Spleen (tissue), 11 donors: ENCODE data around the gene RESP18. TPM values are rescaled to one million over a fixed set of nuclear protein-coding genes. Genes with fewer than 3 reads are reported as not detected.

Experiments used
- DNase-seq: peaks from one replicate; pipeline ENCODE4 v3.0.0-alpha.2; 2020
- H3K27ac ChIP-seq, 8 donors: fragments of 200-600 bp; sonication (generic) in 7 of 8; 1 replicate in 4 of 8; 2 replicates in 4 of 8; pipeline versions ENCODE4 v1.5.0 to v1.8.0; 2016 to 2021; ENCODE audit warnings: inconsistent platforms in 4 of 8, mild to moderate bottlenecking in 4 of 8, moderate library complexity in 1 of 8
- H3K27me3 ChIP-seq, 7 donors: fragments of 200-600 bp; sonication (generic) in 6 of 7; replicated peaks in 1 of 7; 1 replicate in 4 of 7; 2 replicates in 3 of 7; pipeline versions ENCODE4 v1.5.0 to v1.8.0; 2016 to 2021; ENCODE audit warnings: inconsistent platforms in 3 of 7, mild to moderate bottlenecking in 1 of 7
- H3K36me3 ChIP-seq, 6 donors: fragments of 200-600 bp; sonication (generic) in 5 of 6; 1 replicate in 4 of 6; 2 replicates in 2 of 6; pipeline versions ENCODE4 v1.5.0 to v1.8.0; 2016 to 2021; ENCODE audit warnings: inconsistent platforms in 2 of 6
- H3K4me1 ChIP-seq, 6 donors: fragments of 200-600 bp; sonication (generic) in 5 of 6; 1 replicate in 3 of 6; 2 replicates in 3 of 6; pipeline versions ENCODE4 v1.5.0 to v1.8.0; 2016 to 2021; ENCODE audit warnings: inconsistent platforms in 3 of 6
- H3K4me3 ChIP-seq, 8 donors: fragments of 200-600 bp; sonication (generic) in 7 of 8; 1 replicate in 4 of 8; 2 replicates in 4 of 8; pipeline versions ENCODE4 v1.5.0 to v1.8.0; 2016 to 2021; ENCODE audit warnings: inconsistent platforms in 4 of 8, mild to moderate bottlenecking in 4 of 8, moderate library complexity in 2 of 8
- H3K9me3 ChIP-seq, 8 donors: fragments of 200-600 bp; sonication (generic) in 7 of 8; 1 replicate in 4 of 8; 2 replicates in 4 of 8; pipeline versions ENCODE4 v1.5.0 to v1.8.0; 2016 to 2021; ENCODE audit warnings: inconsistent platforms in 4 of 8
- CTCF ChIP-seq, 11 experiments: fragments of 200-600 bp in 7 of 11; fragments of 450-650 bp in 4 of 11; sonication (generic) in 4 of 11; IDR thresholded peaks in 8 of 11; conservative IDR thresholded peaks in 3 of 11; 1 replicate in 7 of 11; 2 replicates in 4 of 11; pipeline versions ENCODE4 v1.4.0 to v1.8.0; 2016 to 2021; ENCODE audit warnings: antibody characterized with exemption in 11 of 11, inconsistent platforms in 4 of 11, mild to moderate bottlenecking in 1 of 11
- POLR2A ChIP-seq, 3 donors: fragments of 450-650 bp; IDR thresholded peaks; one replicate each; pipeline ENCODE4 v1.5.1; 2017; ENCODE audit warnings: antibody characterized with exemption in 3 of 3, mild to moderate bottlenecking in 1 of 3
- POLR2AphosphoS5 ChIP-seq, 3 donors: sonication (generic); formaldehyde crosslinking; IDR thresholded peaks; one replicate each; pipeline ENCODE4 v1.5.1; 2017; ENCODE audit warnings: antibody characterized with exemption in 3 of 3
- WGBS, 5 donors: extraction: QIAGEN DNeasy Blood & Tissue Kit in 3 of 5; methylation state at CpG; one replicate each; pipeline versions ENCODE4 v1.1.5 to v1.1.7; 2013 to 2018; 5-methylcytosine and 5-hydroxymethylcytosine counted together
- intact Hi-C: fragments of 100-400 bp; cut with DNase I; formaldehyde crosslinking; loops from one replicate; pipeline ENCODE4 v1.15.0; 2023; ENCODE audit warnings: low total_unique reads
- polyA plus RNA-seq, 3 donors: library from polyadenylated mRNA; stranded (reverse); fragments of 200-250 nt; gene quantifications; one replicate each; pipeline ENCODE4 v1.2.1, GENCODE V29; 2013
- total RNA-seq, 7 donors: library from RNA; depleted of rRNA in 3 of 7; stranded (reverse); fragments of >200 nt in 3 of 7; fragmentation: NEBNext Ultra II Directional in 4 of 7; extraction: Animal tissue kit (Norgen Biotek cat#: 25700) in 4 of 7; gene quantifications; one replicate each; pipeline versions ENCODE4 v1.1.0 to v1.2.1, GENCODE V29; 2016 to 2021
- donor health status: healthy with polysubstance abuse.
- donor health status: DM: no; HTN: no; CAD: no; lungs with moderate emphysema.
- donor health status: DM: no; HTN: no; CAD: no.
- donor health status: Bipolar disorder and iron deficiency.
- donor health status: healthy.
- donor health status: DM: no; HTN: no; CAD: no.
- donor health status: DM: yes; HTN: yes; CAD: no.

Gene RESP18
- total and polyA plus RNA-seq, 10 donors, result 0.83 TPM; not detected in 9

- H3K4me3 ChIP-seq, result no peak overlapping the region
- intact Hi-C loops, result no loop called here
- TF ChIP-seq CTCF (IDR thresholded peaks at IDR 0.05 in 8 of 11, conservative IDR thresholded peaks at IDR 0.05 in 3 of 11), result no peak
- TF ChIP-seq POLR2A (IDR thresholded peaks at IDR 0.05), result no peak
- TF ChIP-seq POLR2AphosphoS5 (IDR thresholded peaks at IDR 0.05), result no peak
- WGBS, 5 donors, result 31 to 50% (median 43%) methylated on average over 2 of the region's 2 CpGs
- H3K36me3 ChIP-seq, result peaks cover 0 to 24% (median 14%) of the 10 kb centered on the region in 6 donors
- H3K27me3 ChIP-seq, result no peaks in the 10 kb centered on the region
- H3K4me1 ChIP-seq, result peaks cover 0 to 3% (median 0%) of the 10 kb centered on the region in 6 donors
- DNase-seq, result no peak
- H3K9me3 ChIP-seq, result no peaks in the 10 kb centered on the region
- H3K27ac ChIP-seq, result no peak overlapping the region
Measured at GRCh38 chr2:219369447-219369861, 36.9 kb upstream of the RESP18 start.

- Histone ChIP-seq H3K9me3 (no peaks in the 10 kb centered on the region), H3K4me1 (peaks cover 0 to 3% (median 0%) of the 10 kb centered on the region in 6 donors), H3K27me3 (no peaks in the 10 kb centered on the region), H3K27ac (peak overlapping the region in 1 of 8 donors; percentile 8), H3K4me3 (no peak overlapping the region), H3K36me3 (peaks cover 0 to 16% (median 7%) of the 10 kb centered on the region in 6 donors)
- no peak for DNase-seq
- no peak for TF ChIP-seq POLR2A (IDR thresholded peaks at IDR 0.05)
- WGBS, 5 donors, result 66 to 84% (median 77%) methylated on average over 3 of the region's 3 CpGs
- intact Hi-C loops, result no loop called here
Measured at GRCh38 chr2:219368690-219369191, 36.2 kb upstream of the RESP18 start.

DNA sequence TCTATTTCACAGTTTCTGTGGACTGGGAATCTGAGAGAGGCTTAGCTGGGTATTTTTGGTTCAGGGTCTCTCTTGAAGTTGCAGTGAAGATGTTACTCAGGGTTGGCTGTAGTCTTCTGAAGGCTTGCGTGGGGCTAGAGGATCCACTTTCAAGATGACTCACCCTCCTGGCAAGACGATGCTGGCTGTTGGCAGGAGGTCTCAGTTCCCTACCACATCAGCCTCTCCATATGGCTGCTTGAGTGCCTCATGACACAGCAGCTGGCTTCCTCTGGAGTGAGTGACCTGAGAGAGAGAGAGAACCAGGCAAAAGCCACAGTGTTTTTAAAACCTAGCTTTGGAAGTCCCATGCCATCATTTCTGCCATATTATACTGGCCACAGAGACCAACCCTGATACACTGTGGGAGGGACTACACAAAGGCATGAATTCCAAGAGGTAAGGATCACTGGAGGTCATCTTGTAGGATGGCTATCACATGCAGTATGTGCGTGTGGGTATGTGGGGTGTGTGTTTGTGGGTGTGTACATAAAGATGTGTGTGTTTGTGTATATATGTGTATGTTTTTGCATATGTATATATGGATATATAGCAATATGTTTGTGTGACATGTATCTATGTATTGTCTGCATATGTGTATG, 30.1 kb upstream of the RESP18 start:
- intact Hi-C loops, result no loop called here
- TF ChIP-seq CTCF (IDR thresholded peaks at IDR 0.05 in 8 of 11, conservative IDR thresholded peaks at IDR 0.05 in 3 of 11), result no peak
- TF ChIP-seq POLR2A (IDR thresholded peaks at IDR 0.05), result no peak
- TF ChIP-seq POLR2AphosphoS5 (IDR thresholded peaks at IDR 0.05), result no peak
- Histone ChIP-seq H3K4me1 (peaks cover 0 to 13% (median 10%) of the 10 kb centered on the region in 6 donors), H3K36me3 (peaks cover 0 to 9% (median 0%) of the 10 kb centered on the region in 6 donors), H3K4me3 (no peak overlapping the region), H3K9me3 (no peaks in the 10 kb centered on the region), H3K27ac (no peak overlapping the region), H3K27me3 (peaks cover 0 to 26% (median 13%) of the 10 kb centered on the region in 7 donors)
- DNase-seq, result no peak
- 38 to 48% (median 43%) methylated on average over 3 of the region's 3 CpGs for WGBS, 5 donors

DNA sequence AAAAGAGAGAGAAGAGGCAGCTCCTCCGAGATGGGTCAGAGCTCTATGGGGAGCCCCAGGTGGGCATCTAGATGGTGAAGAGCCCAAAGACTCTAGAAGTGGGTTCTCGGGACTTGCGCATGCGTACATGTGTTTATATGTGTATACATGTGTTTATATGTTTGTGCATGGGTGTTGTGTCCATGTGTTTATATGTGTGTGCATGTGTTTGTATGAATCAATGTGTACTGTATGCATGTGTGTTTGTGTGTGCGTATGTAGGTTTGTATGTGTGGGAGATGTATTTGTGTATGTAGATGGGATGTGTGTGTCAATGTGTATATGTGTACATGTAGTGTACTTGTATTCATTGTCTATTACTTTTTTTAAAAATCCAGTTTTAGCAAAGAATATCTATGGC, 29.5 kb upstream of the RESP18 start:
- H3K4me1 ChIP-seq, result peaks cover 0 to 19% (median 10%) of the 10 kb centered on the region in 6 donors
- no peaks in the 10 kb centered on the region for H3K9me3 ChIP-seq
- 93 to 98% (median 96%) methylated on average over 5 of the region's 5 CpGs for WGBS, 5 donors
- TF ChIP-seq POLR2A (IDR thresholded peaks at IDR 0.05) (no peak), POLR2AphosphoS5 (IDR thresholded peaks at IDR 0.05) (no peak), CTCF (IDR thresholded peaks at IDR 0.05 in 8 of 11, conservative IDR thresholded peaks at IDR 0.05 in 3 of 11) (no peak)
- H3K36me3 ChIP-seq, result peaks cover 0 to 9% (median 0%) of the 10 kb centered on the region in 6 donors
- no peak overlapping the region for H3K4me3 ChIP-seq
- no peak for DNase-seq
- H3K27ac ChIP-seq, result no peak overlapping the region
- intact Hi-C loops, result no loop called here
- H3K27me3 ChIP-seq, result peaks cover 0 to 31% (median 18%) of the 10 kb centered on the region in 7 donors
